ENCODE results near the gene SVOP.
"Not testable (repeated sequence)": the region's sequence is repeated elsewhere in the genome, so short reads cannot be mapped to it uniquely, and the experiment has no call there.

SVOP gene

GRCh38 chr12:109029411-109029810 is 8.5 kb upstream of the SVOP start:
- DNase-seq = no peak

DNA sequence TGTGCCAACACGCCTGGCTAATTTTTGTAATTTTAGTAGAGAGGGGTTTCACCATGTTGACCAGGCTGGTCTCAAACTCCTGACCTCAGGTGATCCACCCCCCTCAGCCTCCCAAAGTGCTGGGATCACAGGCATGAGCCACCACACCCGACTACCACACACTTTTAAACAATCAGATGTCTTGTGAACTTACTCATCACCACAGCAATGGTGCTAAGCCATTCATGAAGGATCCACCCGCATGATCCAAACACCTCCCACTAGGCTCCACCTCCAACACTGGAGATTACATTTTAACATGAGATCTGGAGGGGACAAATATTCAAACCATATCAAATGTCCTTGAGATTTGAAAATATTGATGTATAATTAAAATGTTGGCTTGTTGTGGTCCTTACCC is 7.8 kb upstream of the SVOP start:
- DNase-seq = not testable (repeated sequence)

GRCh38 chr12:109027767-109028166 is 6.9 kb upstream of the SVOP start:
- no peak for DNase-seq

DNA sequence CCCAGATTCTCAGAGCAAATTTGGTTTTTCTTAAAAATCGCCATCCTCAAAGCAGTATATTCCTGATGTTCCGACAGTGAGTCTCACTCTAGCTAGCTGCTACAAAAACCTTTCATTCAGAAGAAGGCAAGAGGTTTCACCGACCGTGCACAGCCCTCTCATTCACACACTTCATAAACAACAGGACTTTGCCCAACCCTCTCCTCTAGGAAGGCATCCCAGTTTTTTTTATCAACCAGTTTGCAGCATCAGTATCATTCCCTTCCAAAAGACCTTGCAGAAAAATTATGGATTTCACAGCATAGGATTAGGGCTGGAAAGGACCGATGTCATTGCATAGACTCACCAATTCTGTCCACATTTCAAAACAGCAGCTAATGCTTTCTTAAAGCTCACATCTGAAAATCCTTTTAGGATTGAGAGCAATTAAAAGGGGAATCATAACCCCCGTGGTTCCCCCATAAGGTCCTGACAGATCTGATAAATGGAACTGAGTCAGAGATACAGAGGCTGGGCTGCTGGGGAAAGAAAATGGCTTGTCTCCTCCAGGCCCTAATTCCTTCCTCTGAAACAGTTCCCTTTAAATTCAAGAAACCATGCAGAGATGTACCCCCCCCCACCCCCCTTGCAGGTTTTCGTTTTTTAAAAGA is 597 bp downstream of the SVOP start:
- no peak for DNase-seq

DNA sequence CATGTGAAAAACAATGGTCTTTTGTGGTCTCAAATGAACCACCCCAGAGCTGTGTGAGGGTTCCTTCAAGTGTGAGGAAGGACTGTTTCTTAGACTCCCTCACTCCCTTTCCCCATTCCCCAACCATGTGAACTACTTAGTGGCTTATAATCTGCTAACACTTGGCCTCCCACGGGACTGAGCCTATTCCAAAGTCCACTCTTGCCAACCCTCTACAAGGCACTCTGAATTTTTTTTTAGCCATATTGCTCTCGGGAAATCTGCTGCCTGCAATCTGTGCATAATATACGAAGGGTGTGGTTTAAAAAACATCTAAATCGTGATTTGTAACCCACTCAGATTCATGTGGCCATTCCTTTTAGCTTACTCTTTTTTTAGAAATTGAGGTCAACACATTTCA is 2.6 kb downstream of the SVOP start:
- no peak for DNase-seq

GRCh38 chr12:109016978-109017377 is 3.9 kb downstream of the SVOP start:
- DNase-seq = no peak

GRCh38 chr12:109016016-109016415 is 4.9 kb downstream of the SVOP start:
- DNase-seq = no peak

GRCh38 chr12:109014984-109015765 is 5.7 kb downstream of the SVOP start:
- DNase-seq = no peak

DNA sequence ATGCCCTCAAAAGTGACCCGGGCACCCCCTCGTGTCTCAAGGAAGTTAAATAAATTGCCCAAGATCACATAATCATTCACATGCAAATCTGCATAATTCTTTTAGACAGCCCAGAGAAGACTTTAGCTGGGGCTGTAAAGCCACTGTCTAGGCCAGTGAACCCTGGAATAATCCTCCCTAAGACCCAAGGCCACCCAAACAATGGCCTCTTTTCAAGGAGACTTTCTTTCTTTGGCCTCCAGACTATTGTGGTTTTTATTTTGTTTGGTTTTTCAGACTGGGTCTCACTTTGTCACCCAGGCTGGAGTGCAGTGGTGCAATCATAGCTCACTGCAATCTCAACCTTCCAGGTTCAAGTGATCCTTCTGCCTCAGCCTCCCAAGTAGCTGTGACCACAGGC is 10.6 kb downstream of the SVOP start:
- no peak for DNase-seq

- DNase-seq = no peak
Observed at GRCh38 chr12:109009766-109010165, 11.1 kb downstream of the SVOP start.

GRCh38 chr12:109004017-109004416 is 16.9 kb downstream of the SVOP start:
- no peak for DNase-seq

DNA sequence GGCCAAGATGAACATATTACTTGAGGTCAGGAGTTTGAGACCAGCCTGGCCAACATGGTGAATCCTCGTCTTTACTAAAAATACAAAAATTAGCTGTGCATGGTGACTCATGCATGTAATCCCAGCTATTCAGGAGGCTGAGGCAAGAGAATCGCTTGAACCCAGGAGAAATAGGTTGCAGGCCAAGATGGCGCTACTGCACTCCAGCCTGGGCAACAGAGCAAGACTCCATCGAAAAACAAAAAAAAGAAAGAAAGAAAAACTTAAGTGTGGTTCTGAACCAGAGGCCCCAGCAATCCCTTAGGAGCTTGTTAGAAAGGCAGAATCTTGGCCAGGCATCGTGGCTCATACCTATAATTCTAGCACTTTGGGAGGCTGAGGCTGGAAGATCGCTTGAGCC is 24.5 kb downstream of the SVOP start:
- no peak for DNase-seq

DNA sequence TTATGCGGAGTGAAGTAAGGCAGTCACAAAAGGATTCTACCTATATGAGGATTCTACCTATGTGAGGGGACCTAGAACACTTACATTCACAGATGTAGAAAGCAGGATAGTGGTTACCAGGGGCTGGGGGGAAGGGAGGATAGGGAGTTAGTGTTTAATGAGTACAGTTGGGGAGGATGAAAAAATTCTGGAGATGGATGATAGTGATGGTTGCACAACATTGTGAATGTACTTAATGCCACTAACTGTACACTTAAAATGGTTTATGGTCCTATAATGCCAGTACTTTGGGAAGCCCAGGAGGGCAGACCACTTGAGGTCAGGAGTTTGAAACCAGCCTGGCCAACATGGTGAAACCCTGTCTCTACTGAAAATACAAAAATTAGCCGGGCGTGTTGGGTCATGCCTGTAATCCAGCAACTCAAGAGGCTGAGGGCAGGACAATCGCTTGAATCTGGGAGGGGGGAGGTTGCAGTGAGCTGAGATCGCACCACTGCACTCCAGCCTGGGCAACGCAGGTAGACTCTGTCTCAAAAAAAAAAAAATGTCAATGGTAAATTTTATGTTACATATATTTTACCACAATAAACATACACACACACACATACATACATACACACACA is 25.4 kb downstream of the SVOP start:
- DNase-seq = no peak

DNA sequence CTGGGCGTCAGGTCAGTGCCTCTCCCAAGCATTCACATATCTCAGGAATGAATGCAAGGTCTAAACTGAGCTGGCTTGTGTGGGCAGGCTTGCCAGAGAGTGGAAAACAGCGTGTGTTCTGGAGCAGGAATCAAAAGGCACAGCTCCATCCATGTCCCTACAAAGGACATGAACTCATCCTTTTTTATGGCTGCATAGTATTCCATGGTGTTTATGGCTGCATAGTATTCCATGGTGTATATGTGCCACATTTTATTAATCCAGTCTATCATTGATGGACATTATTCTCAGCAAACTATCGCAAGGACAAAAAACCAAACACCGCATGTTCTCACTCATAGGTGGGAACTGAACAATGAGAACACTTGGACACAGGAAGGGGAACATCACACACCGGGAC is 30.8 kb downstream of the SVOP start:
- not testable (repeated sequence) for DNase-seq

- no peak for DNase-seq
Observed at GRCh38 chr12:108989376-108989775, 31.5 kb downstream of the SVOP start.

- DNase-seq = no peak
Observed at GRCh38 chr12:108985750-108986149, 35.1 kb downstream of the SVOP start.

DNA sequence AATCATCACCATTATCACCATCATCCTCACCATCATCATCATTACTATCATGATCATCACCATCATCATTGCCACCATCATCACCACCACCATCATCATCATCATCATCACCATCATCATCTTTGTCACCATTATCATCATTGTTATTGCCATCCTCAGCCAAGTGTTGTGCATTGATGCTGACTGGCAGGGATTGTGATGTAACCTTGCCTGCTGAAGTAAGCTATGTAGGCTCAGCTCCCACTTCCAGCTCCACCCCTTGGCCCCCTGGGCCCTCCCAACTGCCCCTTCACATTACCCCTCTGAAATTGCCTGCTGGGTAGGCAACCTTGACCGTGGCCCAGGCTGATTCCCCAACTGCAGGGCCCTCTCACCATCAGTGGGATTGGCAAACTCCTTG is 37.6 kb downstream of the SVOP start:
- no peak for DNase-seq

DNA sequence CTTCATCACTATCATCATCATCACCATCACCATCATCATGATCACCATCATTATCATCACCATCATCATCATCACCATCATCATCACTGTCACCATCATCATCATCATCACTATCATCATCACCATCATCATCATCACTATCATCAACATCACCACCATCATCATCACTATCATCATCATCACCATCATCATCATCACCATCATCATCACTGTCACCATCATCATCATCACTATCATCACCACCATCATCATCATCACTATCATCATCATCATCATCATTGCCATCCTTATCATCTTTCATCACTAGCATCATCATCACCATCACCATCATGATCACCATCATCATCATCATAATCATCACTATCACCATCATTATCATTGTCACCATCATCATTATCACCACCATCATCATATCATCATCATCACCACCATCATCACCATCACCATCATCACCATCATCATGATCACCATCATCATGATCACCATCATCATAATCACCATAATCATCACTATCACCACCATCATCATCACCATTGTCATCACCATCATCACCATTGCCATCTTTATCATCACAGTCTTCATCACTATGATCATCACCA is 38.1 kb downstream of the SVOP start:
- DNase-seq = no peak

GRCh38 chr12:108981835-108982234 is 39.0 kb downstream of the SVOP start:
- no peak for DNase-seq

GRCh38 chr12:108980831-108981618 is 39.8 kb downstream of the SVOP start:
- DNase-seq = no peak

DNA sequence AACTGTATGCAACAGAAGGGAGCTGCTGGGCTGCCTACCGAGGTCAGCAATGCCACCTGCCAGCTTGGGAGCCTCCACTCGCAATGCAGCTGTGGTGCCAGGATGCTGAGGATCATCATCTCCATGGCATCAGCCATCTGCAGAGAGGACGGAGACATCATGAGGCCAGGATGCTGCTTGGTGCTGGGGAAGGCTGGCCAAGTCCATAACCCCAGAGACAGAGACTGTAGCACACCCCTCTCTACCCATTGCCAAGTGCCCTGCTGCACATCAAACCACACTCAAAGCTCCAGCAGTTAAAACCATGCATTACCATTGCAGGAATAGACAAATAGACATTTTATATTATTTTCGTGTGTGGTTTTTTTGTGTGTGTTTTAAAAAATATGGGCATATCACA is 43.5 kb downstream of the SVOP start:
- DNase-seq = no peak

GRCh38 chr12:108975024-108975593 is 45.8 kb downstream of the SVOP start:
- DNase-seq = no peak
